HG03575 (cell line): Measurements from ENCODE around the gene SPAG6.
A peak's percentile ranks its signal among the peaks of the same experiment; 100 is the strongest.
"Not testable (repeated sequence)": the region's sequence is repeated elsewhere in the genome, so short reads cannot be mapped to it uniquely, and the experiment has no call there.

ENCODE experiments used
- ATAC-seq: cut with Tn5 transposase; IDR thresholded peaks from one replicate; pipeline ENCODE4 v1.9.1; 2021; ENCODE audit not compliant: unreplicated experiment, insufficient number of reproducible peaks, low FRiP score; ENCODE audit errors: extremely low read depth

SPAG6 gene

GRCh38 chr10:22345301-22346095 is at the start of gene SPAG6:
Gene SPAG6, plus strand, starts transcription at chr10:22345496. Its CDS starts 116 bp downstream, at chr10:22345612.
- no peak for ATAC-seq

- no peak for ATAC-seq
These were observed 44.1 kb upstream of the SPAG6 start for GRCh38 chr10:22301193-22301592.

- no peak for ATAC-seq
These were observed 41.8 kb upstream of the SPAG6 start for GRCh38 chr10:22303461-22303860.

GRCh38 chr10:22305721-22306120 is 39.6 kb upstream of the SPAG6 start:
- no peak for ATAC-seq

- ATAC-seq = peak; percentile 92
These were observed 36.9 kb upstream of the SPAG6 start for GRCh38 chr10:22308390-22308789.

GRCh38 chr10:22309180-22310000 is 35.9 kb upstream of the SPAG6 start:
- no peak for ATAC-seq

GRCh38 chr10:22310012-22310411 is 35.3 kb upstream of the SPAG6 start:
- not testable (repeated sequence) for ATAC-seq

GRCh38 chr10:22310928-22311327 is 34.4 kb upstream of the SPAG6 start:
- ATAC-seq = no peak

- no peak for ATAC-seq
These were observed 30.4 kb upstream of the SPAG6 start for GRCh38 chr10:22314852-22315251.

- peak; percentile 8 for ATAC-seq
These were observed 29.6 kb upstream of the SPAG6 start for GRCh38 chr10:22315455-22316285.

GRCh38 chr10:22316286-22317075 is 28.8 kb upstream of the SPAG6 start, which contains the start of gene COMMD3:
Gene COMMD3, plus strand, starts transcription at chr10:22316388. Its CDS starts 30 bp downstream, at chr10:22316418.
- ATAC-seq = peak; percentile 28

- no peak for ATAC-seq
These were observed 28.3 kb upstream of the SPAG6 start for GRCh38 chr10:22317076-22317370.

GRCh38 chr10:22317771-22318565 is 27.3 kb upstream of the SPAG6 start:
- no peak for ATAC-seq

GRCh38 chr10:22318772-22319171 is 26.5 kb upstream of the SPAG6 start:
- no peak for ATAC-seq

GRCh38 chr10:22319547-22319979 is 25.7 kb upstream of the SPAG6 start:
- ATAC-seq = no peak

- ATAC-seq = no peak
These were observed 25.2 kb upstream of the SPAG6 start for GRCh38 chr10:22319980-22320558.

- ATAC-seq = no peak
These were observed 24.6 kb upstream of the SPAG6 start, which contains the start of gene BMI1 for GRCh38 chr10:22320591-22321155. Gene BMI1, plus strand, starts transcription at chr10:22321099. Its CDS starts 5,351 bp downstream, at chr10:22326450.
